ENCODE measurements around the gene TCIRG1. TPM values are rescaled to one million over a fixed set of nuclear protein-coding genes. Genes with fewer than 3 reads are reported as not detected.

TCIRG1 gene
- polyA plus RNA-seq, 2 of the 4 experiments (the other 2 are of a cell fraction), result 36.3 to 120 TPM

DNA sequence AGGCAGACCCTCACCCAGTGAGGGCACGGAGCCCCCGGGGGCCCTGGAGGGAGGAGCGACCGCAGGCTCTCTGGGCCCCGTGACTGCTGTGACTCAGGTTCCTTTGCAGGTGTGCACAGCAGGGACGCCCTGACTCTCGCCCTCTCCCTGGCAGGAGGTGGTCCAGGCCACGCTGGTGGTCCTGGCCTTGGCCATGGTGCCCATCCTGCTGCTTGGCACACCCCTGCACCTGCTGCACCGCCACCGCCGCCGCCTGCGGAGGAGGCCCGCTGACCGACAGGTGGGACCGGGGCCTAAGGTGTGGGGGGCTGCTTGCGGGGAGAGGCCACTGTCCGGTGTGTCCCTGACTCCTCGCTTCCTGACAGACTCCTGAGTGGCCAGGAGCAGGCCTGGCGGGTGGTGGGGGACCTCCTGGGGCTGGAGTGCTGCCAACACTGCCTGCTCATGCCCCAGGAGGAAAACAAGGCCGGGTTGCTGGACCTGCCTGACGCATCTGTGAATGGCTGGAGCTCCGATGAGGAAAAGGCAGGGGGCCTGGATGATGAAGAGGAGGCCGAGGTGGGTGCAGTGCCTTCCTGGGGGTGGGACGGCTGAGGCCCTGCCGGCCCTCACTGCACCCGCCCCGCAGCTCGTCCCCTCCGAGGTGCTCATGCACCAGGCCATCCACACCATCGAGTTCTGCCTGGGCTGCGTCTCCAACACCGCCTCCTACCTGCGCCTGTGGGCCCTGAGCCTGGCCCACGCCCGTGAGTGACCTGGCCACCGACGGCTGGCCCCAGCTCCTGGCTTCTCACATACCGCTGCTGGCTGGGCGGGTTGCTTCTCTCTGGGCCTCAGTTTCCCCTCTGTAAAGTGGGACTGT is 10.9 kb downstream of the TCIRG1 start:
- TF ChIP-seq NPAS2 (CRISPR knock-in tag; IDR thresholded peaks at IDR 0.05; ENCODE audit: borderline replicate concordance) (no peak), CBX2 (IDR thresholded peaks at IDR 0.05; ENCODE audit: borderline replicate concordance, low read depth) (no peak), MAZ (IDR thresholded peaks at IDR 0.05; ENCODE audit: borderline replicate concordance, low read depth, low read length) (no peak), JUNB (IDR thresholded peaks at IDR 0.05) (no peak), EP300 (IDR thresholded peaks at IDR 0.05) (no peak), NFE2L2 (conservative IDR thresholded peaks at IDR 0.05; ENCODE audit: low read length) (no peak), FOXS1 (CRISPR knock-in tag; IDR thresholded peaks at IDR 0.05) (no peak), NR3C1 (IDR thresholded peaks at IDR 0.05) (no peak)
- TF ChIP-seq, protein P1, sequence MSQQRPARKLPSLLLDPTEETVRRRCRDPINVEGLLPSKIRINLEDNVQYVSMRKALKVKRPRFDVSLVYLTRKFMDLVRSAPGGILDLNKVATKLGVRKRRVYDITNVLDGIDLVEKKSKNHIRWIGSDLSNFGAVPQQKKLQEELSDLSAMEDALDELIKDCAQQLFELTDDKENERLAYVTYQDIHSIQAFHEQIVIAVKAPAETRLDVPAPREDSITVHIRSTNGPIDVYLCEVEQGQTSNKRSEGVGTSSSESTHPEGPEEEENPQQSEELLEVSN (IDR thresholded peaks at IDR 0.05; ENCODE audit: borderline replicate concordance, low read depth), result no peak
- TF ChIP-seq, protein P2, sequence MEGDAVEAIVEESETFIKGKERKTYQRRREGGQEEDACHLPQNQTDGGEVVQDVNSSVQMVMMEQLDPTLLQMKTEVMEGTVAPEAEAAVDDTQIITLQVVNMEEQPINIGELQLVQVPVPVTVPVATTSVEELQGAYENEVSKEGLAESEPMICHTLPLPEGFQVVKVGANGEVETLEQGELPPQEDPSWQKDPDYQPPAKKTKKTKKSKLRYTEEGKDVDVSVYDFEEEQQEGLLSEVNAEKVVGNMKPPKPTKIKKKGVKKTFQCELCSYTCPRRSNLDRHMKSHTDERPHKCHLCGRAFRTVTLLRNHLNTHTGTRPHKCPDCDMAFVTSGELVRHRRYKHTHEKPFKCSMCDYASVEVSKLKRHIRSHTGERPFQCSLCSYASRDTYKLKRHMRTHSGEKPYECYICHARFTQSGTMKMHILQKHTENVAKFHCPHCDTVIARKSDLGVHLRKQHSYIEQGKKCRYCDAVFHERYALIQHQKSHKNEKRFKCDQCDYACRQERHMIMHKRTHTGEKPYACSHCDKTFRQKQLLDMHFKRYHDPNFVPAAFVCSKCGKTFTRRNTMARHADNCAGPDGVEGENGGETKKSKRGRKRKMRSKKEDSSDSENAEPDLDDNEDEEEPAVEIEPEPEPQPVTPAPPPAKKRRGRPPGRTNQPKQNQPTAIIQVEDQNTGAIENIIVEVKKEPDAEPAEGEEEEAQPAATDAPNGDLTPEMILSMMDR (IDR thresholded peaks at IDR 0.05), result no peak
- Histone ChIP-seq H3K4me2 (no peak overlapping the region), H3K27ac (no peak overlapping the region), H3K4me3 (no peak overlapping the region), H3K9me3 (no peaks in the 10 kb centered on the region), H3K4me1 (0 out of 3 replicates have a peak, but pooled peaks cover 3% of the 10 kb centered on the region)
- POLR2A ChIA-PET, result no interaction called here
- DNase-seq (ENCODE audit: low read depth in 1 of 2, low spot score in 1 of 2), result no peak
- ATAC-seq, result no peak
- CTCF ChIA-PET, result no interaction called here
- FAIRE-seq, result no peak
- WGBS (ENCODE audit: missing lambda C conversion rate), result 96% methylated on average over 30 of the region's 40 CpGs

DNA sequence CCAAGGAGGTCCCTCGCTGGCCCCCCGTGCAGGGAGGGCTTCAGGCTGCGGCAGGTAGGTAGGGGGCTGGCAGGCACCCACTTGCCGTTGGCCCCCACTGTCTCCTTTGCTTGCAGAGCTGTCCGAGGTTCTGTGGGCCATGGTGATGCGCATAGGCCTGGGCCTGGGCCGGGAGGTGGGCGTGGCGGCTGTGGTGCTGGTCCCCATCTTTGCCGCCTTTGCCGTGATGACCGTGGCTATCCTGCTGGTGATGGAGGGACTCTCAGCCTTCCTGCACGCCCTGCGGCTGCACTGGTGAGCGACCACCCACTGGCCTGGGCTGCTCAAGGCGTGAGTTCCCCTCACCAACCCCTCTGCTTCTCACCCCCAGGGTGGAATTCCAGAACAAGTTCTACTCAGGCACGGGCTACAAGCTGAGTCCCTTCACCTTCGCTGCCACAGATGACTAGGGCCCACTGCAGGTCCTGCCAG is 11.6 kb downstream of the TCIRG1 start:
- 92% methylated on average over 18 of the region's 18 CpGs for WGBS (ENCODE audit: missing lambda C conversion rate)
- no peak overlapping the region for H3K4me2 ChIP-seq
- H3K9me3 ChIP-seq, result no peaks in the 10 kb centered on the region
- ATAC-seq, result no peak
- H3K4me3 ChIP-seq, result no peak overlapping the region
- 0 out of 3 replicates have a peak, but pooled peaks cover 3% of the 10 kb centered on the region for H3K4me1 ChIP-seq
- no peak for FAIRE-seq
- TF ChIP-seq HOXB13 (CRISPR knock-in tag; IDR thresholded peaks at IDR 0.05; ENCODE audit: low read depth), result no peak
- no peak for TF ChIP-seq TP53 (CRISPR knock-in tag; IDR thresholded peaks at IDR 0.05)
- no peak for TF ChIP-seq NR3C1 (IDR thresholded peaks at IDR 0.05)
- TF ChIP-seq POLR2A (IDR thresholded peaks at IDR 0.05; ENCODE audit: low read length), result no peak
- no peak for TF ChIP-seq HOXB5 (CRISPR knock-in tag; IDR thresholded peaks at IDR 0.05)
- no peak for TF ChIP-seq EP300 (IDR thresholded peaks at IDR 0.05)
- TF ChIP-seq ZFP36 (IDR thresholded peaks at IDR 0.05; ENCODE audit: borderline replicate concordance, partially characterized antibody), result no peak
- TF ChIP-seq, protein P3, sequence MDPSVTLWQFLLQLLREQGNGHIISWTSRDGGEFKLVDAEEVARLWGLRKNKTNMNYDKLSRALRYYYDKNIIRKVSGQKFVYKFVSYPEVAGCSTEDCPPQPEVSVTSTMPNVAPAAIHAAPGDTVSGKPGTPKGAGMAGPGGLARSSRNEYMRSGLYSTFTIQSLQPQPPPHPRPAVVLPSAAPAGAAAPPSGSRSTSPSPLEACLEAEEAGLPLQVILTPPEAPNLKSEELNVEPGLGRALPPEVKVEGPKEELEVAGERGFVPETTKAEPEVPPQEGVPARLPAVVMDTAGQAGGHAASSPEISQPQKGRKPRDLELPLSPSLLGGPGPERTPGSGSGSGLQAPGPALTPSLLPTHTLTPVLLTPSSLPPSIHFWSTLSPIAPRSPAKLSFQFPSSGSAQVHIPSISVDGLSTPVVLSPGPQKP (IDR thresholded peaks at IDR 0.05; ENCODE audit: low read depth, low read length), result no peak
- no peak for TF ChIP-seq FOSB (CRISPR knock-in tag; IDR thresholded peaks at IDR 0.05)
- no peak for TF ChIP-seq KDM1A (IDR thresholded peaks at IDR 0.05; ENCODE audit: low read depth)
- TF ChIP-seq, protein P4, sequence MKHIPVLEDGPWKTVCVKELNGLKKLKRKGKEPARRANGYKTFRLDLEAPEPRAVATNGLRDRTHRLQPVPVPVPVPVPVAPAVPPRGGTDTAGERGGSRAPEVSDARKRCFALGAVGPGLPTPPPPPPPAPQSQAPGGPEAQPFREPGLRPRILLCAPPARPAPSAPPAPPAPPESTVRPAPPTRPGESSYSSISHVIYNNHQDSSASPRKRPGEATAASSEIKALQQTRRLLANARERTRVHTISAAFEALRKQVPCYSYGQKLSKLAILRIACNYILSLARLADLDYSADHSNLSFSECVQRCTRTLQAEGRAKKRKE (CRISPR knock-in tag; IDR thresholded peaks at IDR 0.05; ENCODE audit: low read depth), result no peak
- TF ChIP-seq NPAS2 (CRISPR knock-in tag; IDR thresholded peaks at IDR 0.05; ENCODE audit: borderline replicate concordance), result no peak
- TF ChIP-seq EHMT2 (IDR thresholded peaks at IDR 0.05; ENCODE audit: low read depth), result no peak
- no peak for TF ChIP-seq CHD2 (IDR thresholded peaks at IDR 0.05; ENCODE audit: low read length, partially characterized antibody)
- ChIA-PET CTCF (interaction anchor here (0.8 kb wide), 1 partner anchor 56 kb away, joined by 4 read pairs; no protein-coding TSS in a partner anchor), POLR2A (no interaction called here)
- no peak for DNase-seq (ENCODE audit: low read depth in 1 of 2, low spot score in 1 of 2)
- no peak overlapping the region for H3K27ac ChIP-seq

Measured in A549 (cell line).